Left ventricle myocardium inferior (tissue), 1 donor: ENCODE results near the gene SPG7. TPM values are rescaled to one million over a fixed set of nuclear protein-coding genes. Genes with fewer than 3 reads are reported as not detected.
"Not testable (repeated sequence)": the region's sequence is repeated elsewhere in the genome, so short reads cannot be mapped to it uniquely, and the experiment has no call there.

Experiments used
- DNase-seq: peaks from one replicate; pipeline ENCODE4 v3.0.0-alpha.2; 2020
- H3K27ac ChIP-seq: fragments of 200-600 bp; replicated peaks from 2 replicates; pipeline ENCODE4 v1.8.0; 2021
- H3K27me3 ChIP-seq: fragments of 200-600 bp; 2 replicates; pipeline ENCODE4 v1.8.0; 2021; ENCODE audit warnings: low read depth
- H3K36me3 ChIP-seq: fragments of 200-600 bp; 2 replicates; pipeline ENCODE4 v1.8.0; 2021
- H3K4me1 ChIP-seq: fragments of 200-600 bp; 2 replicates; pipeline ENCODE4 v1.8.0; 2021
- H3K4me3 ChIP-seq: fragments of 200-600 bp; 2 replicates; pipeline ENCODE4 v1.8.0; 2021; ENCODE audit warnings: mild to moderate bottlenecking, moderate library complexity
- H3K9me3 ChIP-seq: fragments of 200-600 bp; replicated peaks from 2 replicates; pipeline ENCODE4 v1.8.0; 2021
- intact Hi-C: fragments of 100-400 bp; cut with micrococcal nuclease; formaldehyde crosslinking; loops from one replicate; pipeline ENCODE4 v1.11.0; 2022
- long read RNA-seq: library from polyadenylated mRNA; unstranded; transcript quantifications from one replicate; pipeline ENCODE4 v2.0.0, GENCODE V29; 2021
- total RNA-seq: library from RNA; stranded (reverse); fragmentation: NEBNext Ultra II Directional; extraction: Animal tissue kit (Norgen Biotek cat#: 25700); gene quantifications from one replicate; pipeline ENCODE4 v1.2.1, GENCODE V29; 2021
- TF ChIP-seq, protein P1 (sequence below): fragments of 200-600 bp; IDR thresholded peaks from 2 replicates; pipeline ENCODE4 v1.8.0; 2021; ENCODE audit warnings: antibody characterized with exemption, mild to moderate bottlenecking, borderline replicate concordance
- donor health status: DM: no; HTN: yes; CAD: no; lungs with severe emphysema.

Gene SPG7
- 104 TPM for total RNA-seq
- long read RNA-seq, full-length matches to known transcripts: 279 of 371 reads
- long read RNA-seq, partial matches to known transcripts: 63 of 371 reads
- long read RNA-seq, other reads (novel, unspliced or antisense): 29 of 371 reads

DNA sequence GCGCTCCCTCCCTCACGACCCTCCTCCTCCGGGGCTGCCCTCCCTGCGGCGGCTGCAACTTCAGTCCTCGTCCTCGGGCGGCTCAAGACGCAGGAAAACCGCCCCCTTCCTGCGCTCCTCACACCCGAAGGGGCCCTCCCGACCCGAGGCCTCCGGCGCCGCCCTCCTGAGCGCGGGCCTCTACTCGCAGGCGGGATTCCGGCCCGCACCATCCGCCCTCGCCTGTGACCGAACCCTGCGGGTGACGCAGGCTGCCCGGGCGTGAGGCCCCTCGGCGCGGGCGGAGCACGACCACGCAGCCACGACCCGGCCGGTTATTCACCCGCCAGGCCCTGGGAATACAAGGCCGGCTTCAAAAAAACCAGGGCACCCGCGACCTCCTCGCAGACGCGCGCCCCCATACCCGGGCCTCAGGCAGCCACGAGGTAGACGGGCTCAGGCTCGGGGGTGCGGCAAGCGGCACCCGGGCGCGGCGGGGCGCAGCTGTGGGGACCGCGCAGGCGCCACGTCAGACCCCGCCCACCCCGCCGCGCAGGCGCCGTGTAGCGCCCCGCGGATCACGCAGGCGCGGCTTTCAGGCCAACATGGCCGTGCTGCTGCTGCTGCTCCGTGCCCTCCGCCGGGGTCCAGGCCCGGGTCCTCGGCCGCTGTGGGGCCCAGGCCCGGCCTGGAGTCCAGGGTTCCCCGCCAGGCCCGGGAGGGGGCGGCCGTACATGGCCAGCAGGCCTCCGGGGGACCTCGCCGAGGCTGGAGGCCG lies at the start of gene SPG7:
Gene SPG7, plus strand, starts transcription at position 570 of the 757 bp plus-strand sequence. Its CDS starts 15 bp downstream, at position 585.
- TF ChIP-seq, protein P1, sequence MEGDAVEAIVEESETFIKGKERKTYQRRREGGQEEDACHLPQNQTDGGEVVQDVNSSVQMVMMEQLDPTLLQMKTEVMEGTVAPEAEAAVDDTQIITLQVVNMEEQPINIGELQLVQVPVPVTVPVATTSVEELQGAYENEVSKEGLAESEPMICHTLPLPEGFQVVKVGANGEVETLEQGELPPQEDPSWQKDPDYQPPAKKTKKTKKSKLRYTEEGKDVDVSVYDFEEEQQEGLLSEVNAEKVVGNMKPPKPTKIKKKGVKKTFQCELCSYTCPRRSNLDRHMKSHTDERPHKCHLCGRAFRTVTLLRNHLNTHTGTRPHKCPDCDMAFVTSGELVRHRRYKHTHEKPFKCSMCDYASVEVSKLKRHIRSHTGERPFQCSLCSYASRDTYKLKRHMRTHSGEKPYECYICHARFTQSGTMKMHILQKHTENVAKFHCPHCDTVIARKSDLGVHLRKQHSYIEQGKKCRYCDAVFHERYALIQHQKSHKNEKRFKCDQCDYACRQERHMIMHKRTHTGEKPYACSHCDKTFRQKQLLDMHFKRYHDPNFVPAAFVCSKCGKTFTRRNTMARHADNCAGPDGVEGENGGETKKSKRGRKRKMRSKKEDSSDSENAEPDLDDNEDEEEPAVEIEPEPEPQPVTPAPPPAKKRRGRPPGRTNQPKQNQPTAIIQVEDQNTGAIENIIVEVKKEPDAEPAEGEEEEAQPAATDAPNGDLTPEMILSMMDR: no peak
- Histone ChIP-seq H3K4me1 (peaks cover 57% of the 10 kb centered on the region), H3K36me3 (peaks cover 25% of the 10 kb centered on the region), H3K27ac (peak within 1 kb of the TSS; percentile 94), H3K4me3 (peak within 1 kb of the TSS; percentile 98), H3K9me3 (no peaks in the 10 kb centered on the region), H3K27me3 (no peaks in the 10 kb centered on the region)
- peak; percentile 88 for DNase-seq
- intact Hi-C loops: no loop called here

DNA sequence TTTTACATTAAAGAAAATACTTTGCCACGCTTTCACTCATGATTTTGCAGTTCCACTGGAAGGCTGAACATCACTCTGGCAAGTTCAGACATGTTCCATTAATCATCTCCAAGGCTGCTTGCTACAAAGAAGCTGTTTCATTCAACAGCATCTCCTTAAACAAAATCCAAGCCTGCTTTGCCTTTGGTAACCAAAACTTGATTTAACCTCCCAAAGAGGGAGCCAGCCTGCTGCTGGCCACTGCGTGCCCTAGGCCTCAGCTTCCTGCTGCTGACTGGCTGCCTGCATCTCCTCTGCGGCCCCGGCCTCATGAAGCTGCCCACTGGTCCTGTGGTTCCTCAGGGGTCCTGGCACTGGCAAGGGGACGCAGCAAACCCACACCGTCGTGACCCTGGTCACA lies 49.7 kb upstream of the SPG7 start:
- intact Hi-C loops: no loop called here
- Histone ChIP-seq H3K27me3 (no peaks in the 10 kb centered on the region), H3K9me3 (no peaks in the 10 kb centered on the region), H3K27ac (peak overlapping the region; percentile 52), H3K4me1 (peaks cover 52% of the 10 kb centered on the region), H3K4me3 (no peak overlapping the region), H3K36me3 (no peaks in the 10 kb centered on the region)
- TF ChIP-seq, protein P1: no peak
- DNase-seq: no peak

DNA sequence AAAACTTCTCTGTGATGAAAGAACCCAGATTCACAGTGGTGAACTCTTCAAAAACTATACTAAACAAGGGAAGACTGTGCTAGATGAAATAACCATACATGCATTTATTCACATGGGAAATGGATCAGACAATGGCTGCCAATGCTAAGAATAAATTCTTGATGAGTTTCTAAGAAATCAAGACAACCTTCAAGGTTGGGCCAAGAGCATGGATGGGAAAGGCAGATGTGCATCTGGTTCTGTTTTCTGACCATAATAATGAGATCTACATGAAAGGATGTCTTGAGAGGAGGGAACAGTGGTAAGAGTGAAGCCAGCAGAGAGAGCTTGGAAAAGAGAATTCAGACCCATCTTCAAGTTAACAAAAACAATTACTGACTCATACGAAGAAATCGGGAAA lies 49.2 kb upstream of the SPG7 start:
- H3K27ac ChIP-seq: peak overlapping the region; percentile 52
- H3K4me1 ChIP-seq: peaks cover 52% of the 10 kb centered on the region
- no peaks in the 10 kb centered on the region for H3K36me3 ChIP-seq
- TF ChIP-seq, protein P1: no peak
- H3K9me3 ChIP-seq: no peaks in the 10 kb centered on the region
- no peak for DNase-seq
- intact Hi-C loops: no loop called here
- H3K27me3 ChIP-seq: no peaks in the 10 kb centered on the region
- no peak overlapping the region for H3K4me3 ChIP-seq

DNA sequence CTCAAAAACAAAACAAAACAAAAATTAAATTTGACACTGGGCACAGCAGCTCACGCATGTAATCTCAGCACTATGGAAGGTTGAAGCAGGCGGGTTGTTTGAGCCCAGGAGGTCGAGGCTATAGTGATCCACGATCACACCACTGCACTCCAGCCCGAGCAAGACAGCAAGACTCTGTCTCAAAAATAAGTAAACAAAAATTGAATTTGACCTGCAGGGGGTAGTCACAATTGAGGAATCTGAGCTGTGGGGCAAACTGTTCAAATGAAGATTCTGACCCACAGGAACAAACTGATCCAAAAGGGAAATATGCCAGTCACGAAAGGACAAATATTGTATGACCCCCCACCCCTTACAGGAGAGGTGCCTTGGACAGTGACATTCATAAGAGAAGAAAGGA lies 47.6 kb upstream of the SPG7 start:
- TF ChIP-seq, protein P1: no peak
- no peak for DNase-seq
- no peak overlapping the region for H3K4me3 ChIP-seq
- intact Hi-C loops: no loop called here
- no peaks in the 10 kb centered on the region for H3K27me3 ChIP-seq
- H3K4me1 ChIP-seq: peaks cover 63% of the 10 kb centered on the region
- H3K9me3 ChIP-seq: no peaks in the 10 kb centered on the region
- no peaks in the 10 kb centered on the region for H3K36me3 ChIP-seq
- peak overlapping the region; percentile 5 for H3K27ac ChIP-seq

DNA sequence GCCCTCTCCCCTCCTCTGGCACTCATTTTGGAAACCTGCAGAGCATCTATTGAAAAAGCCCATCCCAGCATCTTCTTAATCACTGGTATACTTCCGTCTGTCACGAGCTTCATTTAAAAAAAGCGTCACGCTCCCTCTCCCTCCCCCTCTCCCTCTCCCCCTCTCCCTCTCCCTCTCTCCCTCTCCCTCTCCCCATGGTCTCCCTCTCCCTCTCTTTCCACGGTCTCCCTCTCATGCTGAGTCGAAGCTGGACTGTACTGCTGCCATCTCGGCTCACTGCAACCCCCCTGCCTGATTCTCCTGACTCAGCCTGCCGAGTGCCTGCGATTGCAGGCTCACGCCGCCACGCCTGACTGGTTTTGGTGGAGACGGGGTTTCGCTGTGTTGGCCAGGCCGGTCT lies 46.3 kb upstream of the SPG7 start:
- H3K27ac ChIP-seq, H3K9me3 ChIP-seq, H3K4me3 ChIP-seq, H3K36me3 ChIP-seq, intact Hi-C loops, H3K27me3 ChIP-seq, DNase-seq: not testable (repeated sequence)
- peaks cover 69% of the 10 kb centered on the region for H3K4me1 ChIP-seq

DNA sequence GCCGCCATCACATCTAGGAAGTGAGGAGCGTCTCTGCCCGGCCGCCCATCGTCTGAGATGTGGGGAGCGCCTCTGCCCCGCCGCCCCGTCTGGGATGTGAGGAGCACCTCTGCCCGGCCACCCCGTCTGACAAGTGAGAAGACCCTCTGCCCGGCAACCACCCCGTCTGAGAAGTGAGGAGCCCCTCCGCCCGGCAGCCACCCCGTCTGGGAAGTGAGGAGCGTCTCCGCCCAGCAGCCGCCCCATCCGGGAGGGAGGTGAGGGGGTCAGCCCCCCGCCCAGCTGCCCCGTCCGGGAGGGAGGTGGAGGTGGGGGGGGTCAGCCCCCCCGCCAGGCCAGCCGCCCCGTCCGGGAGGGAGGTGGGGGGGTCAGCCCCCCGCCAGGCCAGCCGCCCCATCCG lies 45.6 kb upstream of the SPG7 start:
- H3K27me3 ChIP-seq, intact Hi-C loops, H3K36me3 ChIP-seq, H3K9me3 ChIP-seq, H3K27ac ChIP-seq, DNase-seq, H3K4me3 ChIP-seq: not testable (repeated sequence)
- peaks cover 72% of the 10 kb centered on the region for H3K4me1 ChIP-seq

DNA sequence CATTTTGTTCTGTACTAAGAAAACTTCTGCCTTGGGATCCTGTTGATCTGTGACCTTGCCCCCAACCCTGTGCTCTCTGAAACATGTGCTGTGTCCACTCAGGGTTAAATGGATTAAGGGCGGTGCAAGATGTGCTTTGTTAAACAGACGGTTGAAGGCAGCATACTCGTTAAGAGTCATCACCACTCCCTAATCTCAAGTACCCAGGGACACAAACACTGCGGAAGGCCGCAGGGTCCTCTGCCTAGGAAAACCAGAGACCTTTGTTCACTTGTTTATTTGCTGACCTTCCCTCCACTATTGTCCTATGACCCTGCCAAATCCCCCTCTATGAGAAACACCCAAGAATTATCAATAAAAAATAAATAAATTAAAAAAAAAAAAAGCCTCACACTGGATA lies 44.9 kb upstream of the SPG7 start:
- peaks cover 73% of the 10 kb centered on the region for H3K4me1 ChIP-seq
- intact Hi-C loops: not testable (repeated sequence)

More for the DNA sequence above, 44.9 kb upstream of the SPG7 start:
- H3K27ac ChIP-seq, H3K27me3 ChIP-seq, DNase-seq, H3K4me3 ChIP-seq, H3K36me3 ChIP-seq, H3K9me3 ChIP-seq: not testable (repeated sequence)
